Large intestine (tissue), 1 donor: Measurements from ENCODE around the gene MINAR1. TPM values are rescaled to one million over a fixed set of nuclear protein-coding genes. Genes with fewer than 3 reads are reported as not detected.

Experiments used
- polyA plus RNA-seq: library from polyadenylated mRNA; unstranded; fragments of 120-200 nt; gene quantifications from one replicate; pipeline ENCODE4 v1.2.1, GENCODE V29; 2013

The MINAR1 gene
- polyA plus RNA-seq, 1 donor: 0.99 TPM

Other genes with a start within 250 kb of the MINAR1 start
- gene ANKRD34C, start 149.6 kb upstream of the MINAR1 start, polyA plus RNA-seq: not detected
- 58.9 TPM for gene TMED3, start 121.2 kb upstream of the MINAR1 start, polyA plus RNA-seq